ENCODE results near the gene KRTCAP2.

The KRTCAP2 gene

DNA sequence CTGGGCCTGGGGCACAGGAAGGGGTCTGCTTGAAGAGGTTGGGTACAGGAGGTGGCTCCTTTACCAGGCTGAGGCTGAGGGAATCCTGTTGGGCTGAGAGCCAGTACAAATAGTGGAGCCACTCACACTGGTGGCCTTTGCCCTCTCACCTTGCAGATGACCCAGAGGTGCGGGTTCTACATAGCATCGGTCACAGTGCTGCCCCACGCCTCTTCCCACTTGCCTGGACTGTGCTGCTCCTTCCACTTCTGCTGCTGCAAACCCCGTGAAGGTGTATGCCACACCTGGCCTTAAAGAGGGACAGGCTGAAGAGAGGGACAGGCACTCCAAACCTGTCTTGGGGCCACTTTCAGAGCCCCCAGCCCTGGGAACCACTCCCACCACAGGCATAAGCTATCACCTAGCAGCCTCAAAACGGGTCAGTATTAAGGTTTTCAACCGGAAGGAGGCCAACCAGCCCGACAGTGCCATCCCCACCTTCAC, 39.3 kb downstream of the KRTCAP2 start:
- no peak for DNase-seq (ENCODE audit: low read depth)

- no peak for DNase-seq (ENCODE audit: low read depth)
Observed at GRCh38 chr1:155131856-155132255, 41.2 kb downstream of the KRTCAP2 start.

- no peak for DNase-seq (ENCODE audit: low read depth)
Observed at GRCh38 chr1:155131285-155131684, 41.8 kb downstream of the KRTCAP2 start.

- DNase-seq (ENCODE audit: low read depth) = no peak
Observed at GRCh38 chr1:155130272-155131006, 42.7 kb downstream of the KRTCAP2 start.

GRCh38 chr1:155128755-155129473, 44.2 kb downstream of the KRTCAP2 start:
- no peak for DNase-seq (ENCODE audit: low read depth)

DNA sequence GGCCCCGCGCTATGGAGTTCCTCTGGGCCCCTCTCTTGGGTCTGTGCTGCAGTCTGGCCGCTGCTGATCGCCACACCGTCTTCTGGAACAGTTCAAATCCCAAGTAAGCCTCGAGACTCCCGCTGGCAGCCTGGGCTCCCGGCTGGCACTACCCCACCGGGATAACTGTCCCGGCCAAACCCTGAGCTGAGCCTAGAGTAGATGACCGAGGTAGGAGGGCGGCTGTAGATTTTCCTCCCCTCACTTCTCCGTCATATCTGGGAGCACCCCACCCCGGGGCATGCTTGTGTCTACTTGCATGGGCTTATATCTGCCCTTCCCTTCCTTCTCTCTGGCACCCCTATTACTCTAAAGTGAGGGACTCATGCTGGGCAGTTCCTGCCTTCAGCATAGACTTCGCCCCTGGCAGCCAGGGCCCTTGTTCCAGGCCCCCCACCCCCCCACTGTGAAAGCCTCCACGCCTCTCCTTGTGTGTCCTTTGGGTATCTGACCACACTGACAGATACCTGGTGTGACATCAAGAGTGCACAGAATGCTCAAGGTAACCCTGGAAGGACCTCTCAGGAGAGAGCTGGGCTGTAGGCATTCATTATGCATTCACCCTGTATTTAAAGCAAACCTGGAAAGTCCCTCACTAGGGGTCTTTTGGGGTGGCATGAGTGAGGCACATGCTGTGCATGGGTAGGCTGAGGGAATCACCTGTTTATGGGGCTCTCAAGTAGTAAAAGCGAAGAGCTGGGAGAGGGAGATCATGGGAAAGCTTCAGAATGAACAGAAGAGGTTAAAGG, 44.9 kb downstream of the KRTCAP2 start:
- no peak for DNase-seq (ENCODE audit: low read depth)

- DNase-seq (ENCODE audit: low read depth) = peak; percentile 35
Observed at GRCh38 chr1:155127105-155127966, 45.8 kb downstream of the KRTCAP2 start, which contains the start of gene EFNA1. EFNA1 (plus strand) TSS chr1:155127876; CDS start chr1:155127978, 102 bp downstream.

DNA sequence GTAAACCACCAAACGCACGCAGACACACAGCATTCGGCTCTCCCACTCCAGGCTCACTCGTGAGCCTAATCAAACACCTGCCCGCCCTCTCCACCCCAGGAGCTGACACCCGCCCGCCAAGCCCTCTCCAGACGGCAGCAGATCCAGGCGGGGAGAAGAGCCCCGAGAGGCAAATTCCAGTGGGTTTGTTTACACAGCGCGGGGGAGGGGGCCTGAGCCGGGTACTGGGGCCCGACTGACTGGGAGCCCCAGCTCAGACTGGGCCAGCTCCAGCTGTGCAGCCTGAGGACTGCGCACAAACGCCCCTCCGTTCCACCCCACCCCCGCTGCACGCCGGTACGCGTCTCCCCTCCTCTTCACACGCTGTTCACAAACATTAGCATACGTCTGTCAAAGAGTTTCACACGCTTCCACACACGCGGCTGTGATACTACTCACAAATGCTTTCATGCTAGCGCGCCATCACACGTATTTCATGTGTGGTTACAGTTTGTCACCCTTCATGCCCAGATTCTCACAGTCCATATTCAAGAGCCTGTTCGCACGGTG, 46.5 kb downstream of the KRTCAP2 start:
- DNase-seq (ENCODE audit: low read depth) = no peak

GRCh38 chr1:155125946-155126555, 47.1 kb downstream of the KRTCAP2 start:
- no peak for DNase-seq (ENCODE audit: low read depth)

DNA sequence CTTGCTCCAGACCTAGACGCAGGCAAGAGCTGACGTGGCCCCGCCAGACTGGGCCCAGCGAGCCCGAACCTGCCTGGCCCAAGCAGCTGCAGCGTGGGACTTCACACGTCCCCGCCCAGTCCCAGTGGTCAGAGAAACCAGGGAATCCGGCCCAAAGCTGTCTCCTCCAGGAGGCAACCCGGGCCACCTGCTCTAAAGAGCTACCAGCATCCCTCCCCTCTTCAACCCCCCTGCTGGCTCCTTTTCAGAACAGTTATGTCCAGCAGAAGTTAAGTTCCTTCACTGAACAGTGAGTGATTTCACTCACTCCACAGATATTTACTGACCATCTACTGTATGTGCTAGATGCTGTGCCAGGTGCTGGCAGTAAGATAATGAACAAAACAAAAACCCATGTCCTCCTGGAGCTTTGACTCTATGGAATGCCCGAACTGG, 47.6 kb downstream of the KRTCAP2 start:
- DNase-seq (ENCODE audit: low read depth) = no peak

GRCh38 chr1:155124503-155125463, 48.3 kb downstream of the KRTCAP2 start:
- DNase-seq (ENCODE audit: low read depth) = no peak

GRCh38 chr1:155123801-155124200, 49.3 kb downstream of the KRTCAP2 start:
- no peak for DNase-seq (ENCODE audit: low read depth)

- no peak for DNase-seq (ENCODE audit: low read depth)
Observed at GRCh38 chr1:155122308-155122707, 50.8 kb downstream of the KRTCAP2 start.

- no peak for DNase-seq (ENCODE audit: low read depth)
Observed at GRCh38 chr1:155121249-155121648, 51.9 kb downstream of the KRTCAP2 start.

GRCh38 chr1:155120253-155120652, 52.9 kb downstream of the KRTCAP2 start:
- no peak for DNase-seq (ENCODE audit: low read depth)
